Stimulated activated CD4-positive, alpha-beta T cell treated with anti-CD3 and anti-CD28 coated beads, Interleukin-1b, Interleukin-23, amount 100 ng/mL, for 1 hour (primary cell): ENCODE data around the gene PIK3R6.

Experiments used
- DNase-seq, 2 donors: peaks; one replicate each; pipeline ENCODE4 v3.0.0-alpha.2; 2020; ENCODE audit warnings: low read depth in 2 of 2

Gene PIK3R6

GRCh38 chr17:8867361-8867981, at the start of gene PIK3R6:
TSS of gene PIK3R6 (minus strand) at chr17:8867674. CDS start at chr17:8849794, 17,880 bp downstream.
- no peak for DNase-seq

GRCh38 chr17:8916466-8916865, 49.0 kb upstream of the PIK3R6 start:
- DNase-seq = no peak

- DNase-seq = no peak
Observed at GRCh38 chr17:8914554-8914953, 47.1 kb upstream of the PIK3R6 start.

GRCh38 chr17:8913879-8914278, 46.4 kb upstream of the PIK3R6 start:
- DNase-seq = no peak

GRCh38 chr17:8913091-8913490, 45.6 kb upstream of the PIK3R6 start:
- DNase-seq = no peak

- DNase-seq = no peak
Observed at GRCh38 chr17:8912084-8912981, 44.9 kb upstream of the PIK3R6 start.

- no peak for DNase-seq
Observed at GRCh38 chr17:8910969-8911604, 43.6 kb upstream of the PIK3R6 start.

GRCh38 chr17:8909586-8910270, 42.3 kb upstream of the PIK3R6 start:
- no peak for DNase-seq

GRCh38 chr17:8905331-8905730, 37.9 kb upstream of the PIK3R6 start:
- no peak for DNase-seq

GRCh38 chr17:8904686-8905085, 37.2 kb upstream of the PIK3R6 start:
- no peak for DNase-seq

GRCh38 chr17:8904201-8904600, 36.7 kb upstream of the PIK3R6 start:
- no peak for DNase-seq

- no peak for DNase-seq
Observed at GRCh38 chr17:8900626-8901585, 33.4 kb upstream of the PIK3R6 start.

- DNase-seq = no peak
Observed at GRCh38 chr17:8900207-8900606, 32.7 kb upstream of the PIK3R6 start.

GRCh38 chr17:8898636-8899035, 31.2 kb upstream of the PIK3R6 start:
- DNase-seq = no peak

- DNase-seq = no peak
Observed at GRCh38 chr17:8898126-8898525, 30.7 kb upstream of the PIK3R6 start.

GRCh38 chr17:8896641-8897635, 29.5 kb upstream of the PIK3R6 start:
- no peak for DNase-seq

GRCh38 chr17:8896087-8896486, 28.6 kb upstream of the PIK3R6 start:
- no peak for DNase-seq

- DNase-seq = peak in 1 of 2 donors; percentile 27
Observed at GRCh38 chr17:8894673-8895578, 27.5 kb upstream of the PIK3R6 start.
